GM23338 (cell line): Measurements from ENCODE around the gene CCSAP. TPM values are rescaled to one million over a fixed set of nuclear protein-coding genes. Genes with fewer than 3 reads are reported as not detected.

Source experiments
- ATAC-seq: fragments of 200-7000 bp; cut with Tn5 transposase; 3 replicates; pipeline ENCODE4 v1.9.1; 2020
- DNase-seq: peaks from one replicate; pipeline ENCODE4 v3.0.0-alpha.2; 2015; ENCODE audit warnings: low spot score
- H2AFZ ChIP-seq: fragments of 200-600 bp; sonication (generic); 2 replicates; pipeline ENCODE4 v1.8.0; 2016; ENCODE audit warnings: antibody characterized with exemption, mild to moderate bottlenecking, moderate library complexity
- H3F3A ChIP-seq: fragments of 200-600 bp; sonication (generic); replicated peaks from 2 replicates; pipeline ENCODE4 v1.8.0; 2017; ENCODE audit warnings: antibody characterized with exemption, mixed run types, low read depth
- H3K27ac ChIP-seq: fragments of 200-600 bp; sonication (generic); 2 replicates; pipeline ENCODE4 v1.6.1; 2016; ENCODE audit warnings: low read depth
- H3K27me3 ChIP-seq: fragments of 200-600 bp; sonication (generic); 2 replicates; pipeline ENCODE4 v1.8.0; 2016; ENCODE audit warnings: mild to moderate bottlenecking, mixed run types, moderate library complexity; ENCODE audit not compliant: insufficient read depth
- H3K36me3 ChIP-seq: fragments of 200-600 bp; sonication (generic); 2 replicates; pipeline ENCODE4 v1.8.0; 2016; ENCODE audit warnings: mild to moderate bottlenecking; ENCODE audit not compliant: insufficient read depth
- H3K4me1 ChIP-seq: fragments of 200-600 bp; sonication (generic); 2 replicates; pipeline ENCODE4 v1.8.0; 2016; ENCODE audit warnings: mild to moderate bottlenecking, moderate library complexity; ENCODE audit not compliant: insufficient read depth
- H3K4me2 ChIP-seq: fragments of 200-600 bp; sonication (generic); 2 replicates; pipeline ENCODE4 v1.7.1; 2017; ENCODE audit warnings: mixed run types
- H3K4me3 ChIP-seq: fragments of 200-600 bp; sonication (generic); 2 replicates; pipeline ENCODE4 v1.6.1; 2016; ENCODE audit warnings: mixed run types
- H3K79me2 ChIP-seq: fragments of 200-600 bp; sonication (generic); replicated peaks from 2 replicates; pipeline ENCODE4 v1.8.0; 2017; ENCODE audit warnings: mild to moderate bottlenecking; ENCODE audit not compliant: insufficient read depth
- H3K9me2 ChIP-seq: fragments of 200-600 bp; sonication (generic); 2 replicates; pipeline ENCODE4 v1.8.0; 2017; ENCODE audit not compliant: insufficient read depth
- H4K20me1 ChIP-seq: fragments of 200-600 bp; sonication (generic); replicated peaks from 2 replicates; pipeline ENCODE4 v1.8.0; 2017; ENCODE audit warnings: mild to moderate bottlenecking; ENCODE audit not compliant: insufficient read depth
- H3K27ac Mint-ChIP-seq: 2 replicates; pipeline ENCODE4 v1.8.0; 2020; ENCODE audit warnings: inconsistent platforms, mild to moderate bottlenecking, moderate library complexity, mixed read lengths
- H3K27me3 Mint-ChIP-seq: 3 replicates; pipeline ENCODE4 v1.8.0; 2022; ENCODE audit warnings: low read depth, mild to moderate bottlenecking, moderate library complexity, mixed read lengths, inconsistent platforms; ENCODE audit not compliant: insufficient read depth, poor library complexity
- H3K36me3 Mint-ChIP-seq: 3 replicates; pipeline ENCODE4 v1.8.0; 2021; ENCODE audit warnings: low read depth, mild to moderate bottlenecking, inconsistent platforms, moderate library complexity, mixed read lengths
- H3K4me1 Mint-ChIP-seq: 3 replicates; pipeline ENCODE4 v1.8.0; 2020; ENCODE audit warnings: mild to moderate bottlenecking, inconsistent platforms, mixed read lengths
- H3K4me3 Mint-ChIP-seq: 3 replicates; pipeline ENCODE4 v1.8.0; 2021; ENCODE audit warnings: moderate library complexity, mild to moderate bottlenecking, inconsistent platforms, mixed read lengths
- H3K9me3 Mint-ChIP-seq: 3 replicates; pipeline ENCODE4 v1.8.0; 2020; ENCODE audit warnings: moderate library complexity, mild to moderate bottlenecking, inconsistent platforms, mixed read lengths
- CREB1 ChIP-seq: fragments of 250-450 bp; sonication (Bioruptor Pico); IDR thresholded peaks from 2 replicates; pipeline ENCODE4 v1.5.0; 2020; ENCODE audit warnings: low read depth, mild to moderate bottlenecking, moderate library complexity
- CTCF ChIP-seq, 2 experiments: fragments of 200-600 bp in 1 of 2; sonication (generic) in 1 of 2; conservative IDR thresholded peaks; 2 replicates each; pipeline versions ENCODE4 v1.5.1 to v1.6.1; 2016 to 2017; ENCODE audit warnings: antibody characterized with exemption in 2 of 2, low read depth in 2 of 2, mild to moderate bottlenecking in 2 of 2, moderate library complexity in 1 of 2
- ETS1 ChIP-seq: IDR thresholded peaks from 2 replicates; pipeline ENCODE4 v1.6.1; 2016; ENCODE audit warnings: antibody characterized with exemption
- EZH2 ChIP-seq: fragments of 200-600 bp; sonication (generic); IDR thresholded peaks from one replicate; pipeline ENCODE4 v1.8.0; 2017; ENCODE audit warnings: antibody characterized with exemption, mild to moderate bottlenecking, low read depth; ENCODE audit not compliant: unreplicated experiment
- EZH2phosphoT487 ChIP-seq: fragments of 200-600 bp; sonication (generic); IDR thresholded peaks from one replicate; pipeline ENCODE4 v1.8.1; 2018; ENCODE audit warnings: antibody characterized with exemption; ENCODE audit not compliant: unreplicated experiment
- JUNB ChIP-seq: IDR thresholded peaks from one replicate; pipeline ENCODE4 v1.6.1; 2016; ENCODE audit warnings: antibody characterized with exemption; ENCODE audit not compliant: unreplicated experiment
- NANOG ChIP-seq: IDR thresholded peaks from 2 replicates; pipeline ENCODE4 v1.6.1; 2016; ENCODE audit warnings: antibody characterized with exemption, borderline replicate concordance
- POLR2AphosphoS5 ChIP-seq: IDR thresholded peaks from 2 replicates; pipeline ENCODE4 v1.6.1; 2016; ENCODE audit warnings: antibody characterized with exemption, low read depth
- REST ChIP-seq: IDR thresholded peaks from one replicate; pipeline ENCODE4 v1.6.1; 2018; ENCODE audit warnings: antibody characterized with exemption; ENCODE audit not compliant: unreplicated experiment
- STAT1 ChIP-seq: IDR thresholded peaks from one replicate; pipeline ENCODE4 v1.6.1; 2016; ENCODE audit warnings: antibody characterized with exemption; ENCODE audit not compliant: unreplicated experiment
- ZNF114 ChIP-seq: fragments of 250-450 bp; sonication (Bioruptor Pico); IDR thresholded peaks from 2 replicates; pipeline ENCODE4 v1.5.0; 2020; ENCODE audit warnings: mild to moderate bottlenecking, moderate library complexity
- ZNF462 ChIP-seq: fragments of 250-450 bp; sonication (Bioruptor Pico); IDR thresholded peaks from 2 replicates; pipeline ENCODE4 v1.5.0; 2020; ENCODE audit warnings: mild to moderate bottlenecking, moderate library complexity
- polyA plus RNA-seq: library from polyadenylated mRNA; unstranded; fragments of >200 nt; fragmentation: Nextera tagmentation; extraction: Ambion mirVana; gene quantifications from 2 replicates; pipeline ENCODE4 v1.2.1, GENCODE V29; 2016
- total RNA-seq: library from RNA; depleted of rRNA; stranded (reverse); fragments of >200 nt; shearing (Covaris generic); gene quantifications from 2 replicates; pipeline ENCODE4 v1.2.3, GENCODE V29; 2014

Gene CCSAP
- total and polyA plus RNA-seq, 2 experiments from 2014 or later, result 4.2 to 13.3 TPM

GRCh38 chr1:229328598-229329362 lies 14.1 kb downstream of the CCSAP start:
- H3K27ac Mint-ChIP-seq, result no peak overlapping the region
- peaks cover 10% of the 10 kb centered on the region for H3K4me1 Mint-ChIP-seq
- H4K20me1 ChIP-seq, result peaks cover 2% of the 10 kb centered on the region
- H3K36me3 Mint-ChIP-seq, result 0 out of 3 replicates have a peak, but pooled peaks cover 4% of the 10 kb centered on the region
- no peak overlapping the region for H3K4me3 ChIP-seq
- ATAC-seq (no peak), DNase-seq (no peak)
- H3K27me3 ChIP-seq, result no peaks in the 10 kb centered on the region
- H3F3A ChIP-seq, result no peaks in the 10 kb centered on the region
- no peak overlapping the region for H3K4me3 Mint-ChIP-seq
- no peaks in the 10 kb centered on the region for H3K9me2 ChIP-seq
- H3K9me3 Mint-ChIP-seq, result no peaks in the 10 kb centered on the region
- peaks cover 7% of the 10 kb centered on the region; the same call in 1 of the 2 replicates for H3K4me1 ChIP-seq
- no peak overlapping the region for H3K4me2 ChIP-seq
- no peak for TF ChIP-seq CREB1 (CRISPR knock-in tag)
- no peak for TF ChIP-seq JUNB
- no peak for TF ChIP-seq EZH2phosphoT487
- no peak for TF ChIP-seq ZNF462
- TF ChIP-seq EZH2, result no peak
- no peak for TF ChIP-seq REST
- no peak for TF ChIP-seq NANOG
- no peak for TF ChIP-seq ETS1
- no peak for TF ChIP-seq CTCF (conservative IDR thresholded peaks at IDR 0.05; ENCODE audit: low read depth in 2 of 2)
- TF ChIP-seq POLR2AphosphoS5, result no peak
- TF ChIP-seq STAT1, result no peak
- no peak for TF ChIP-seq ZNF114 (CRISPR knock-in tag)
- no peak overlapping the region for H3K27ac ChIP-seq
- peaks cover 2% of the 10 kb centered on the region for H3K27me3 Mint-ChIP-seq
- no peak overlapping the region for H2AFZ ChIP-seq
- H3K79me2 ChIP-seq, result peaks cover 6% of the 10 kb centered on the region; the same call in 1 of the 2 replicates
- H3K36me3 ChIP-seq, result peaks cover 6% of the 10 kb centered on the region
